ENCODE results near the gene HEMK1. TPM values are rescaled to one million over a fixed set of nuclear protein-coding genes. Genes with fewer than 3 reads are reported as not detected.

Gene HEMK1
- total RNA-seq, 1 donor from 2014 or later: 28.3 TPM

GRCh38 chr3:50620820-50621219 is 51.5 kb downstream of the HEMK1 start:
- intact Hi-C loops (cut with DNase I): no loop called here
- ATAC-seq (no peak), DNase-seq (no peak)
- Histone ChIP-seq H3K4me3 (no peak overlapping the region), H3K9me3 (no peaks in the 10 kb centered on the region), H3K27me3 (no peaks in the 10 kb centered on the region), H3K27ac (peak overlapping the region; percentile 56), H3K4me1 (peaks cover 63% of the 10 kb centered on the region), H3K36me3 (no peaks in the 10 kb centered on the region)
- TF ChIP-seq, protein P1, sequence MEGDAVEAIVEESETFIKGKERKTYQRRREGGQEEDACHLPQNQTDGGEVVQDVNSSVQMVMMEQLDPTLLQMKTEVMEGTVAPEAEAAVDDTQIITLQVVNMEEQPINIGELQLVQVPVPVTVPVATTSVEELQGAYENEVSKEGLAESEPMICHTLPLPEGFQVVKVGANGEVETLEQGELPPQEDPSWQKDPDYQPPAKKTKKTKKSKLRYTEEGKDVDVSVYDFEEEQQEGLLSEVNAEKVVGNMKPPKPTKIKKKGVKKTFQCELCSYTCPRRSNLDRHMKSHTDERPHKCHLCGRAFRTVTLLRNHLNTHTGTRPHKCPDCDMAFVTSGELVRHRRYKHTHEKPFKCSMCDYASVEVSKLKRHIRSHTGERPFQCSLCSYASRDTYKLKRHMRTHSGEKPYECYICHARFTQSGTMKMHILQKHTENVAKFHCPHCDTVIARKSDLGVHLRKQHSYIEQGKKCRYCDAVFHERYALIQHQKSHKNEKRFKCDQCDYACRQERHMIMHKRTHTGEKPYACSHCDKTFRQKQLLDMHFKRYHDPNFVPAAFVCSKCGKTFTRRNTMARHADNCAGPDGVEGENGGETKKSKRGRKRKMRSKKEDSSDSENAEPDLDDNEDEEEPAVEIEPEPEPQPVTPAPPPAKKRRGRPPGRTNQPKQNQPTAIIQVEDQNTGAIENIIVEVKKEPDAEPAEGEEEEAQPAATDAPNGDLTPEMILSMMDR (IDR thresholded peaks at IDR 0.05): no peak

GRCh38 chr3:50622881-50623280 is 53.6 kb downstream of the HEMK1 start:
- no peak for DNase-seq
- H3K27ac ChIP-seq: no peak overlapping the region
- no peaks in the 10 kb centered on the region for H3K9me3 ChIP-seq
- intact Hi-C loops (cut with DNase I): no loop called here
- H3K4me3 ChIP-seq: no peak overlapping the region
- no peaks in the 10 kb centered on the region for H3K36me3 ChIP-seq
- ATAC-seq: no peak
- H3K27me3 ChIP-seq: no peaks in the 10 kb centered on the region
- H3K4me1 ChIP-seq: peaks cover 58% of the 10 kb centered on the region
- TF ChIP-seq, protein P1 (IDR thresholded peaks at IDR 0.05): no peak

- Histone ChIP-seq H3K27me3 (no peaks in the 10 kb centered on the region), H3K27ac (peak overlapping the region; percentile 59), H3K36me3 (no peaks in the 10 kb centered on the region), H3K4me3 (no peak overlapping the region), H3K9me3 (no peaks in the 10 kb centered on the region), H3K4me1 (peaks cover 52% of the 10 kb centered on the region)
- no peak for DNase-seq
- TF ChIP-seq, protein P1 (IDR thresholded peaks at IDR 0.05): no peak
- intact Hi-C loops (cut with DNase I): no loop called here
- peak; percentile 25 for ATAC-seq
These were observed 54.6 kb downstream of the HEMK1 start for GRCh38 chr3:50623840-50624474.

DNA sequence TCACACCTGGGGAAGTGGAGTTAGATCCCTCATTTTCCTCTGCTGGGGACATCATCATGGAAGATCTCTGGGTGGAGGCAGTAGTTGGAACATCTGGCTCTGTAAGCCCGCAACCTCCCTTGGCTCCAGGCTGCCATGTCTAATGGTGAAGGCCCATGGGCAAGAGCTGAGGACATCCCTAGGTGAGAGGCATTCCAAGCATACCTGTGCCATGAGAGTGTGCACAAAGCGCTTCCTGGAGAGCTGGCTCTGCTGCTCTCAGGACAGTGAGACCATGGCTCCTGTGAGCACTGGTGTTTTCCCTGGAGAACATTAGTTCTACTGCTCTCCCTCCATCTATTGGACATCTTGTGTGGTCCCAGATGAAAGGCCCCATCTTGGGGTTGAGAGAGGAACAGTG is 55.3 kb downstream of the HEMK1 start:
- Histone ChIP-seq H3K4me1 (peaks cover 45% of the 10 kb centered on the region), H3K36me3 (no peaks in the 10 kb centered on the region), H3K4me3 (no peak overlapping the region), H3K27ac (no peak overlapping the region), H3K27me3 (no peaks in the 10 kb centered on the region), H3K9me3 (no peaks in the 10 kb centered on the region)
- ATAC-seq (peak; percentile 44), DNase-seq (no peak)
- intact Hi-C loops (cut with DNase I): no loop called here
- TF ChIP-seq, protein P1 (IDR thresholded peaks at IDR 0.05): no peak

GRCh38 chr3:50625231-50626182 is 56.2 kb downstream of the HEMK1 start:
- ATAC-seq (no peak), DNase-seq (no peak)
- H3K27me3 ChIP-seq: no peaks in the 10 kb centered on the region
- TF ChIP-seq, protein P1 (IDR thresholded peaks at IDR 0.05): no peak
- no peak overlapping the region for H3K27ac ChIP-seq
- H3K4me1 ChIP-seq: peaks cover 36% of the 10 kb centered on the region
- no peak overlapping the region for H3K4me3 ChIP-seq
- intact Hi-C loops (cut with DNase I): no loop called here
- no peaks in the 10 kb centered on the region for H3K9me3 ChIP-seq
- no peaks in the 10 kb centered on the region for H3K36me3 ChIP-seq

Measured in upper lobe of right lung (tissue), 1 donor.